ENCODE measurements around the gene POLL. TPM values are rescaled to one million over a fixed set of nuclear protein-coding genes. Genes with fewer than 3 reads are reported as not detected.

Gene POLL
- total and polyA plus RNA-seq, 2 of the 4 experiments (the other 2 are of a cell fraction): 6.3 to 23.7 TPM

- peaks cover 8% of the 10 kb centered on the region for H3K9me1 ChIP-seq (ENCODE audit: insufficient read depth, low read length)
- no peak overlapping the region for H2AK5ac ChIP-seq (ENCODE audit: low read depth, low read length)
- intact Hi-C loops (cut with micrococcal nuclease): no loop called here
- 100% methylated on average over 3 of the region's 12 CpGs; no CpG with 5 or more reads in 1 of the 2 experiments for WGBS, 2 experiments (ENCODE audit: extremely low coverage in 2 of 2, insufficient read length in 1 of 2)
- no peak overlapping the region for H3K56ac ChIP-seq (ENCODE audit: extremely low read depth, insufficient read depth, low read length)
- no peaks in the 10 kb centered on the region for H3K4me1 ChIP-seq (ENCODE audit: control insufficient read depth, insufficient read depth, low read length)
- no peak overlapping the region for H2AK9ac ChIP-seq (replicated peaks; ENCODE audit: low read depth, low read length, poor library complexity)
- H3K27ac ChIP-seq (ENCODE audit: insufficient read depth, low read length): no peak overlapping the region
- H2AFZ ChIP-seq (replicated peaks; ENCODE audit: low read length, poor library complexity): no peak overlapping the region
- TF ChIP-seq CTCF (conservative IDR thresholded peaks at IDR 0.05; ENCODE audit: low read depth, low read length) (no peak), CEBPB (IDR thresholded peaks at IDR 0.05; ENCODE audit: low read depth, low read length) (no peak), SMC3 (IDR thresholded peaks at IDR 0.05; ENCODE audit: low read depth, low read length) (no peak), FOS (IDR thresholded peaks at IDR 0.05; ENCODE audit: low read depth, low read length) (no peak), BHLHE40 (IDR thresholded peaks at IDR 0.05; ENCODE audit: low read depth, low read length) (no peak), ELK1 (IDR thresholded peaks at IDR 0.05; ENCODE audit: borderline replicate concordance, low read depth, low read length) (no peak), RFX5 (IDR thresholded peaks at IDR 0.05; ENCODE audit: low read depth, low read length) (no peak), USF2 (IDR thresholded peaks at IDR 0.05; ENCODE audit: low read depth, low read length) (no peak), RAD21 (IDR thresholded peaks at IDR 0.05; ENCODE audit: low read length) (no peak), MAZ (IDR thresholded peaks at IDR 0.05; ENCODE audit: borderline replicate concordance, low read depth, low read length) (no peak)
- H3K4me3 ChIP-seq (ENCODE audit: insufficient read depth, low read depth, low read length): no peak overlapping the region
- H2BK15ac ChIP-seq (ENCODE audit: low read depth, low read length): no peak overlapping the region
- H3K9me3 ChIP-seq (ENCODE audit: control insufficient read depth, insufficient read depth, low read length): no peaks in the 10 kb centered on the region
- in situ Hi-C loops (cut with MboI; ENCODE audit: low sequenced_read_pairs): no loop called here
- H2BK120ac ChIP-seq (ENCODE audit: low read depth, low read length): no peak overlapping the region
- CTCF ChIA-PET: no interaction called here
- H4K91ac ChIP-seq (ENCODE audit: insufficient read depth, low read depth, low read length): no peak overlapping the region
- no peak overlapping the region for H3K14ac ChIP-seq (replicated peaks; ENCODE audit: low read depth, low read length)
- POLR2A ChIA-PET (ENCODE audit: unreplicated experiment): interaction anchor here (0.8 kb wide), 1 partner anchor 290 kb away, joined by 3 read pairs; no protein-coding TSS in a partner anchor
- H3K4ac ChIP-seq (ENCODE audit: low read depth, low read length): no peak overlapping the region
- H3K27me3 ChIP-seq (ENCODE audit: control insufficient read depth, insufficient read depth, low read length): no peaks in the 10 kb centered on the region; the same call in 1 of the 2 replicates
- H4K5ac ChIP-seq (ENCODE audit: low read depth, low read length): no peak overlapping the region
- no peak for ATAC-seq (ENCODE audit: low read depth)
- BruUV-seq (replicated peaks): no TSS peak
- H3K23ac ChIP-seq (ENCODE audit: low read depth, low read length): no peak overlapping the region
- H2BK20ac ChIP-seq (ENCODE audit: low read depth, low read length): no peak overlapping the region
- H3K18ac ChIP-seq (ENCODE audit: low read depth, low read length): no peak overlapping the region
- no peak for DNase-seq
- no peak overlapping the region for H4K8ac ChIP-seq (ENCODE audit: low read depth in 2 of 2, low read length in 2 of 2)
- no peaks in the 10 kb centered on the region for H3K79me1 ChIP-seq (ENCODE audit: low read depth in 1 of 2, low read length in 2 of 2)
- no peaks in the 10 kb centered on the region for H3K36me3 ChIP-seq (ENCODE audit: control insufficient read depth, insufficient read depth, low read length)
- dilution Hi-C loops (cut with HindIII; ENCODE audit: low sequenced_read_pairs, unreplicated experiment): no loop called here
- H2BK5ac ChIP-seq (ENCODE audit: low read depth, low read length, poor library complexity, severe bottlenecking): no peak overlapping the region
- H3K4me2 ChIP-seq (ENCODE audit: low read depth, low read length): no peak overlapping the region
- no peak overlapping the region for H3K9ac ChIP-seq (ENCODE audit: low read depth, low read length)
- H4K20me1 ChIP-seq (ENCODE audit: insufficient read depth, low read length): no peaks in the 10 kb centered on the region
These were observed 28.3 kb downstream of the POLL start for GRCh38 chr10:101559596-101560297.

Data from IMR-90 (cell line).